Measurements from ENCODE around the gene LPP. TPM values are rescaled to one million over a fixed set of nuclear protein-coding genes. Genes with fewer than 3 reads are reported as not detected.

The LPP gene
- total RNA-seq, 1 donor from 2014 or later: 28.2 TPM

- Histone ChIP-seq H3K27me3 (ENCODE audit: control insufficient read depth in 3 of 3, insufficient read depth in 3 of 3, low read length in 3 of 3) (no peaks in the 10 kb centered on the region), H3K9me3 (ENCODE audit: control insufficient read depth in 3 of 3, low read length in 3 of 3) (no peaks in the 10 kb centered on the region), H3K4me1 (ENCODE audit: control insufficient read depth in 3 of 3, insufficient read depth in 3 of 3, low read length in 3 of 3) (peaks cover 32 to 60% (median 37%) of the 10 kb centered on the region in 3 donors), H3K27ac (ENCODE audit: low read depth, low read length) (peak overlapping the region; percentile 64), H3K9ac (ENCODE audit: low read depth in 1 of 3, low read length in 3 of 3) (peak overlapping the region in 1 of 3 donors; percentile 2), H3K4me3 (ENCODE audit: low read length in 3 of 3) (no peak overlapping the region), H3K36me3 (ENCODE audit: control insufficient read depth in 3 of 3, insufficient read depth in 3 of 3, low read length in 3 of 3) (no peaks in the 10 kb centered on the region)
Measured at GRCh38 chr3:188270423-188270972, 116.5 kb downstream of the LPP start.

- Histone ChIP-seq H3K36me3 (ENCODE audit: control insufficient read depth in 3 of 3, insufficient read depth in 3 of 3, low read length in 3 of 3) (no peaks in the 10 kb centered on the region), H3K9ac (ENCODE audit: low read depth in 1 of 3, low read length in 3 of 3) (no peak overlapping the region), H3K9me3 (ENCODE audit: control insufficient read depth in 3 of 3, low read length in 3 of 3) (no peaks in the 10 kb centered on the region), H3K4me1 (ENCODE audit: control insufficient read depth in 3 of 3, insufficient read depth in 3 of 3, low read length in 3 of 3) (peaks cover 24 to 52% (median 30%) of the 10 kb centered on the region in 3 donors), H3K27ac (ENCODE audit: low read depth, low read length) (peak overlapping the region; percentile 64), H3K4me3 (ENCODE audit: low read length in 3 of 3) (peak overlapping the region in 1 of 3 donors; percentile 20), H3K27me3 (ENCODE audit: control insufficient read depth in 3 of 3, insufficient read depth in 3 of 3, low read length in 3 of 3) (no peaks in the 10 kb centered on the region)
Measured at GRCh38 chr3:188271226-188271914, 117.4 kb downstream of the LPP start.

- Histone ChIP-seq H3K9ac (ENCODE audit: low read depth in 1 of 3, low read length in 3 of 3) (no peak overlapping the region), H3K4me3 (ENCODE audit: low read length in 3 of 3) (no peak overlapping the region), H3K27me3 (ENCODE audit: control insufficient read depth in 3 of 3, insufficient read depth in 3 of 3, low read length in 3 of 3) (no peaks in the 10 kb centered on the region), H3K36me3 (ENCODE audit: control insufficient read depth in 3 of 3, insufficient read depth in 3 of 3, low read length in 3 of 3) (no peaks in the 10 kb centered on the region), H3K27ac (ENCODE audit: low read depth, low read length) (peak overlapping the region; percentile 64), H3K4me1 (ENCODE audit: control insufficient read depth in 3 of 3, insufficient read depth in 3 of 3, low read length in 3 of 3) (peaks cover 13 to 40% (median 20%) of the 10 kb centered on the region in 3 donors), H3K9me3 (ENCODE audit: control insufficient read depth in 3 of 3, low read length in 3 of 3) (no peaks in the 10 kb centered on the region)
Measured at GRCh38 chr3:188272481-188273372, 118.8 kb downstream of the LPP start.

DNA sequence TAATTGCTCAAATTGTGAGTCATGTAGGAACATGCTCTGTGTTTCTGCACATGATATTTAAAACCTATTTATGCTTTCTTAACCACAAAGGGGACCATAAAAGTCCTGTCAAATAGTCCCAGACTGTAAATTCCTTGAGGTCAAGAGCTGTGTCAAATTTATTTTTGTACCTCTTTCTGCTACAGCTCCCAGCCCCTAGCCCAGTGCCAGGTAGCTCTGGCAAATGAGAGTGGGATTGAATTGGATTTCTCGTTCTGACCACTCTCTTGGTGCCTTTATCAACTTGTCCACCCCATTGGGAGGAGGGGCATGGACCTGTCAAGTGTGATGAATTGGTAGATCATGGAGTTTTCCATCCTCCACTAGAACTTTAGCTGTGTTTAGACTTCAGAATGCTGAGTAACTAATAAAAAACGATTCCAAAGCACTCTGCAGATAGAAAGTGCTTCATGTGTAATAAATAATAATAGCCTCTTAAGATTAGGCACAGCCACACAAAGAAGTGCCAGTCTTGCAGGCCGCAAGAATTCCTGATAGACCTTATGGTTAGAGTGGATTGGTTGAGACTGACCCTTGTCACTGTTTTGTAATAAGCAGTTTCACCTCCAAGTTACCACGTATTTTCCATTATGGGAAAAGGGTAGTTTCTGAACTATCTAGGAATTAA is 120.4 kb downstream of the LPP start:
- no peaks in the 10 kb centered on the region for H3K9me3 ChIP-seq (ENCODE audit: control insufficient read depth in 3 of 3, low read length in 3 of 3)
- no peaks in the 10 kb centered on the region for H3K36me3 ChIP-seq (ENCODE audit: control insufficient read depth in 3 of 3, insufficient read depth in 3 of 3, low read length in 3 of 3)
- H3K9ac ChIP-seq (ENCODE audit: low read depth in 1 of 3, low read length in 3 of 3): no peak overlapping the region
- H3K4me1 ChIP-seq (ENCODE audit: control insufficient read depth in 3 of 3, insufficient read depth in 3 of 3, low read length in 3 of 3): peaks cover 25 to 51% (median 36%) of the 10 kb centered on the region in 3 donors
- H3K27me3 ChIP-seq (ENCODE audit: control insufficient read depth in 3 of 3, insufficient read depth in 3 of 3, low read length in 3 of 3): no peaks in the 10 kb centered on the region
- no peak overlapping the region for H3K4me3 ChIP-seq (ENCODE audit: low read length in 3 of 3)
- peak overlapping the region; percentile 33 for H3K27ac ChIP-seq (ENCODE audit: low read depth, low read length)

GRCh38 chr3:188276375-188276774 is 122.4 kb downstream of the LPP start:
- no peak overlapping the region for H3K27ac ChIP-seq (ENCODE audit: low read depth, low read length)

DNA sequence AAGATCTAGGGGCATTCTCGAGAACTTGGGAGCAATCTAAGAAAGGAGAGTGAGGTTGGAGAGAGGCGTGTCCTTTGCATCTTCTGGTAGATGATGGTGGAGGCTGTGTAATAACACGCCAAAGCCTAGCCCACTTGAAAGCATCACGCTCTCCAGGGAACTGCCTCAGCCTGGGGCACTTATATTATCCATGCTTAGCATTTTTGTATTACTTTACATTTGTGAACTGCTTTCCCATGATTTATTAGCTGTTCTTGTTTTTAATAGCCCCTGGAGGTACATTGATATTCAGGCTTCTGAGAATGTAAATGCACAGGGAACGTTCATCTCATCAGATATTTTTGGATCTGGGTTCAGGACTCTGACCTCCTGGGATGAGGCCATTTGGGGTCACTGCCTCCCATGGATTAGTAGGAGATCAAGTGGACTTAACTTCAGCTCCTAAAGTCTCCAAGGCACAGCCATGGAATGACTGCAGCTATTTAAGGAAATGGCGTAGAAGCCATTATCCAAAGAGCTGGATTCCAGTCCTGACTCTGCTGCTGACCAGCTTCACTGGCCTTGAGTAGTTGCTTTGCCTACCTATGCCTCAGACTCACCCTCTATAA is 124.9 kb downstream of the LPP start:
- H3K9me3 ChIP-seq (ENCODE audit: control insufficient read depth in 3 of 3, low read length in 3 of 3): no peaks in the 10 kb centered on the region
- peak overlapping the region in 1 of 3 donors; percentile 45 for H3K9ac ChIP-seq (ENCODE audit: low read depth in 1 of 3, low read length in 3 of 3)
- H3K36me3 ChIP-seq (ENCODE audit: control insufficient read depth in 3 of 3, insufficient read depth in 3 of 3, low read length in 3 of 3): no peaks in the 10 kb centered on the region
- no peaks in the 10 kb centered on the region for H3K27me3 ChIP-seq (ENCODE audit: control insufficient read depth in 3 of 3, insufficient read depth in 3 of 3, low read length in 3 of 3)
- peak overlapping the region; percentile 48 for H3K27ac ChIP-seq (ENCODE audit: low read depth, low read length)
- H3K4me3 ChIP-seq (ENCODE audit: low read length in 3 of 3): no peak overlapping the region
- peaks cover 33 to 47% (median 45%) of the 10 kb centered on the region in 3 donors for H3K4me1 ChIP-seq (ENCODE audit: control insufficient read depth in 3 of 3, insufficient read depth in 3 of 3, low read length in 3 of 3)

More at GRCh38 chr3:188276375-188276774, 122.4 kb downstream of the LPP start:
- H3K9me3 ChIP-seq (ENCODE audit: control insufficient read depth in 3 of 3, low read length in 3 of 3): no peaks in the 10 kb centered on the region
- H3K27me3 ChIP-seq (ENCODE audit: control insufficient read depth in 3 of 3, insufficient read depth in 3 of 3, low read length in 3 of 3): no peaks in the 10 kb centered on the region
- no peak overlapping the region for H3K9ac ChIP-seq (ENCODE audit: low read depth in 1 of 3, low read length in 3 of 3)
- H3K4me1 ChIP-seq (ENCODE audit: control insufficient read depth in 3 of 3, insufficient read depth in 3 of 3, low read length in 3 of 3): peaks cover 24 to 42% (median 35%) of the 10 kb centered on the region in 3 donors
- H3K4me3 ChIP-seq (ENCODE audit: low read length in 3 of 3): no peak overlapping the region
- H3K36me3 ChIP-seq (ENCODE audit: control insufficient read depth in 3 of 3, insufficient read depth in 3 of 3, low read length in 3 of 3): no peaks in the 10 kb centered on the region

- H3K36me3 ChIP-seq (ENCODE audit: control insufficient read depth in 3 of 3, insufficient read depth in 3 of 3, low read length in 3 of 3): no peaks in the 10 kb centered on the region
- H3K9me3 ChIP-seq (ENCODE audit: control insufficient read depth in 3 of 3, low read length in 3 of 3): no peaks in the 10 kb centered on the region
- H3K4me1 ChIP-seq (ENCODE audit: control insufficient read depth in 3 of 3, insufficient read depth in 3 of 3, low read length in 3 of 3): peaks cover 35 to 48% (median 39%) of the 10 kb centered on the region in 3 donors
- no peak overlapping the region for H3K4me3 ChIP-seq (ENCODE audit: low read length in 3 of 3)
- H3K27ac ChIP-seq (ENCODE audit: low read depth, low read length): peak overlapping the region; percentile 48
- no peaks in the 10 kb centered on the region for H3K27me3 ChIP-seq (ENCODE audit: control insufficient read depth in 3 of 3, insufficient read depth in 3 of 3, low read length in 3 of 3)
- no peak overlapping the region for H3K9ac ChIP-seq (ENCODE audit: low read depth in 1 of 3, low read length in 3 of 3)
Measured at GRCh38 chr3:188279502-188280335, 125.8 kb downstream of the LPP start.

DNA sequence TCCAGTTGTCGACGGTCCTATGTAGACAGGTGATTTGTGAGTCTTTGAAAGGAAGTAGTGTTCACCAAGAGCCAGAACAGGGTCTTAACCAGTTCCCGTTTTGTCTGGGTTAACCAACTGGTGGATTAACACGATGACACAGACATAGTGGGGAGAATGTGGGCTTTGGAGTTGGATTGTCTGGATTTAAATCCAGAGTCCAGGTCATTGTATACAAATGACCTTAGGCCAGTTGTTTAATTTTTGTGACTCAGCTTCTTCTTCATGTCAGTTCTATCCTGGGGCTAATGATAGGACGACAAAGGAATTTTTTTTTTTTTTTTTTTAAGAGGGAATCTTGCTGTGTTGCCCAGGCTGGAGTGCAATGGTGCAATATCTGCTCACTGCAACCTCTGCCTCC is 126.7 kb downstream of the LPP start:
- H3K27me3 ChIP-seq (ENCODE audit: control insufficient read depth in 3 of 3, insufficient read depth in 3 of 3, low read length in 3 of 3): no peaks in the 10 kb centered on the region
- H3K9ac ChIP-seq (ENCODE audit: low read depth in 1 of 3, low read length in 3 of 3): no peak overlapping the region
- H3K9me3 ChIP-seq (ENCODE audit: control insufficient read depth in 3 of 3, low read length in 3 of 3): no peaks in the 10 kb centered on the region
- no peak overlapping the region for H3K4me3 ChIP-seq (ENCODE audit: low read length in 3 of 3)
- H3K4me1 ChIP-seq (ENCODE audit: control insufficient read depth in 3 of 3, insufficient read depth in 3 of 3, low read length in 3 of 3): peaks cover 39 to 53% (median 43%) of the 10 kb centered on the region in 3 donors
- no peaks in the 10 kb centered on the region for H3K36me3 ChIP-seq (ENCODE audit: control insufficient read depth in 3 of 3, insufficient read depth in 3 of 3, low read length in 3 of 3)
- no peak overlapping the region for H3K27ac ChIP-seq (ENCODE audit: low read depth, low read length)

GRCh38 chr3:188282871-188283270 is 128.9 kb downstream of the LPP start:
- Histone ChIP-seq H3K27ac (ENCODE audit: low read depth, low read length) (peak overlapping the region; percentile 32), H3K36me3 (ENCODE audit: control insufficient read depth in 3 of 3, insufficient read depth in 3 of 3, low read length in 3 of 3) (no peaks in the 10 kb centered on the region), H3K4me3 (ENCODE audit: low read length in 3 of 3) (no peak overlapping the region), H3K9me3 (ENCODE audit: control insufficient read depth in 3 of 3, low read length in 3 of 3) (no peaks in the 10 kb centered on the region), H3K9ac (ENCODE audit: low read depth in 1 of 3, low read length in 3 of 3) (no peak overlapping the region), H3K27me3 (ENCODE audit: control insufficient read depth in 3 of 3, insufficient read depth in 3 of 3, low read length in 3 of 3) (no peaks in the 10 kb centered on the region), H3K4me1 (ENCODE audit: control insufficient read depth in 3 of 3, insufficient read depth in 3 of 3, low read length in 3 of 3) (peaks cover 44 to 71% (median 47%) of the 10 kb centered on the region in 3 donors)
